Ramos (cell line): ENCODE results near the gene ZNF345.

Experiments
- in situ Hi-C: fragments of 300-500 bp; cut with MboI; formaldehyde crosslinking; loops from one replicate; pipeline ENCODE4 v1.14.3; 2022; ENCODE audit warnings: low sequenced_read_pairs; ENCODE audit not compliant: unreplicated experiment

The ZNF345 gene

DNA sequence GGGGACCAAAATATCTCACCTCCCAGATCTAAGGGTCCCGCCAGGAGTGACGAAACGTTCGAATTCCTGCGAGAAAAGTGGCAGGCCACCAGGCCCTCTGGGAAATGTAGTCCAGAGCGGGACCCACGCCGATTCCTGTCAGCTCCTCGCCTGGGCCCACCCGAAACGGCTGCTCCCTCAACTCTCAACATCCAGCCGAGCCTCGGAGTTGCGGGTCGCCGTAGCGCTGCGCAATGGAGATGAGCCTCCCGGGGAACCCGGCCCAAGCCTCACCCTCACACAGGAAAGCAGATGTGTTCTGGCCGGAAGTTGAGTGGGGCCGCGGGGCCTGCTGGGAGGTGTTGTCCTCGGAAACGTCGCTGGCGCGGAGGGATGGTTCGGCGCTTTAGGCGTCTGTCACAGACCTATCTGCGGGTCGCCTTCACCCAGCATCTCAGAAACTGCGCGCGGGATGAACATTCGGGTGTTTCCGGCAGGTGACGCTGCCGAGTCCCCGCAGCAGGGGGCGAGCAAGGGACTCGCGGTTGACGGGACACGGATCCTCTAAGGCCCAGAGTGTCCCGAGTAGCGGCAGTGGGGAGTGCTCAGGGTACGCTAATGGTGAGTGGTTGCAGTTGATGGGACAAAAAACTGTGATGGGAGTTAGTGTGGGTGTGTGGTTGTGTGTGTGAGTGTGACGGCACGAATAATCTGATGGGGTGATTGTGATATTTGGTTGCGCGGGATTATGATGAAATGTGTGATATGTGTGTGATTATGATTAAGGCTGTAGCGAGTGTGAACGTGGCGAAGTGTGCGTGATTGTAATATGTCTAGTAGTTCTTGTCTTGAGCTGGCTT lies 65.5 kb downstream of the ZNF345 start, which contains the start of the genes ZNF568 and ZNF829:
Gene ZNF568, plus strand, starts transcription at position 341 of the 839 bp plus-strand sequence. CDS start 6,439 bp downstream, outside the sequence.
Gene ZNF829, minus strand, starts transcription at position 300 of the 839 bp plus-strand sequence. CDS start 1,124 bp downstream, outside the sequence.
- in situ Hi-C loops = no loop called here

DNA sequence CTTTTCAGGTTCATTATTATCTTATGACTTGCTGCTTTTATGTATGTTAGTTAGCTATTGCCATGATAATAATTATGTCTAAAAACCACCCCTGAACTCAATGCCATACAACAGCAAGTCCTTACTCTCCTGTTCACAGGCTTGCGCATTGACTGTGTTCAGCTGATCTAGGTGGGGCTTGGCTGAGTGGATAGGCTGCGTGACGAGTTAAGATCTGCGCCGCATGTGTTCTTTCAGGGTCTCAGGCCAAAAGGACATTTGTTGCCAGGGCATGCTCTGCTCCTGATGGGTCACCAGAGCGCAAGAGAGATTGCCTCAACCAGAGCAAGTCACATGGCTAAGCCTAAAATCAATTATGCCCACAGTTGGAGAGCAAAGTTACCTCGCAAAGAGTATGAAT lies 66.3 kb downstream of the ZNF345 start:
- in situ Hi-C loops = no loop called here

DNA sequence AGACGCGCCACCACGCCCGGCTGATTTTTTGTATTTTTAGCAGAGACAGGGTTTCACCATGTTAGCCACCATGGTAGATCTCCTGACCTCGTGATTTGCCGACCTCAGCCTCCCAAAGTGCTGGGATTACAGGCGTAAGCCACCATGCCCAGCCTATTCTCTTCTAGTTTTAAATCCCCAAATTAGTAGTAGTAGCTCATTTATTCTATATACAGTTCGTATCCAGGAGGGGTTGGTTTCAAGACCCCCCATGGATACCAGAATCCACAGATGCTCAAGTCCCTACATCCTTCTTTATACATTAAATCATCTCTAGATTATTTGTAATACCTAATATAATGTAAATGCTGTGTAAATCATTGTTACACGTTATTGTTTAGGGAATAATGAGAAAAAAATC lies 67.4 kb downstream of the ZNF345 start:
- in situ Hi-C loops = no loop called here
